GM21528 (cell line): ENCODE measurements around the gene NAE1.

Experiments used
- ATAC-seq: cut with Tn5 transposase; IDR thresholded peaks from one replicate; pipeline ENCODE4 v1.9.1; 2021; ENCODE audit warnings: mild to moderate bottlenecking, moderate library complexity; ENCODE audit not compliant: unreplicated experiment, low FRiP score

Gene NAE1

GRCh38 chr16:66850115-66850815 is 19.5 kb upstream of the NAE1 start:
- ATAC-seq: no peak

- ATAC-seq: no peak
These were observed 18.8 kb upstream of the NAE1 start for GRCh38 chr16:66849549-66849948.

- ATAC-seq: no peak
These were observed 18.2 kb upstream of the NAE1 start for GRCh38 chr16:66849021-66849420.

- ATAC-seq: no peak
These were observed 17.4 kb upstream of the NAE1 start for GRCh38 chr16:66848172-66848571.

- no peak for ATAC-seq
These were observed 16.8 kb upstream of the NAE1 start for GRCh38 chr16:66847533-66848067.

GRCh38 chr16:66846831-66847230 is 16.1 kb upstream of the NAE1 start:
- ATAC-seq: no peak

GRCh38 chr16:66846266-66846665 is 15.5 kb upstream of the NAE1 start:
- ATAC-seq: no peak

GRCh38 chr16:66845791-66846221 is 15.0 kb upstream of the NAE1 start:
- no peak for ATAC-seq

- ATAC-seq: no peak
These were observed 14.3 kb upstream of the NAE1 start for GRCh38 chr16:66845080-66845410.

- no peak for ATAC-seq
These were observed 13.7 kb upstream of the NAE1 start, which contains the start of gene CA7 for GRCh38 chr16:66844342-66845079. CA7 (plus strand) TSS chr16:66844414; CDS start chr16:66844488, 74 bp downstream.

- ATAC-seq: no peak
These were observed 13.2 kb upstream of the NAE1 start for GRCh38 chr16:66844009-66844341.

GRCh38 chr16:66843191-66843590 is 12.4 kb upstream of the NAE1 start:
- ATAC-seq: no peak

GRCh38 chr16:66842765-66843164 is 12.0 kb upstream of the NAE1 start:
- ATAC-seq: no peak

GRCh38 chr16:66841366-66841765 is 10.6 kb upstream of the NAE1 start:
- ATAC-seq: no peak

- ATAC-seq: no peak
These were observed 10.1 kb upstream of the NAE1 start for GRCh38 chr16:66840883-66841282.

- ATAC-seq: no peak
These were observed 4.0 kb upstream of the NAE1 start for GRCh38 chr16:66834746-66835145.

- ATAC-seq: no peak
These were observed 2.0 kb upstream of the NAE1 start for GRCh38 chr16:66832661-66833305.

GRCh38 chr16:66832190-66832589 is 1.4 kb upstream of the NAE1 start:
- no peak for ATAC-seq

GRCh38 chr16:66824006-66824405 is 6.8 kb downstream of the NAE1 start:
- ATAC-seq: no peak

GRCh38 chr16:66814734-66815133 is 16.0 kb downstream of the NAE1 start:
- no peak for ATAC-seq

- no peak for ATAC-seq
These were observed 19.7 kb downstream of the NAE1 start for GRCh38 chr16:66811043-66811442.
